ENCODE data around the gene COL11A2.

DNA sequence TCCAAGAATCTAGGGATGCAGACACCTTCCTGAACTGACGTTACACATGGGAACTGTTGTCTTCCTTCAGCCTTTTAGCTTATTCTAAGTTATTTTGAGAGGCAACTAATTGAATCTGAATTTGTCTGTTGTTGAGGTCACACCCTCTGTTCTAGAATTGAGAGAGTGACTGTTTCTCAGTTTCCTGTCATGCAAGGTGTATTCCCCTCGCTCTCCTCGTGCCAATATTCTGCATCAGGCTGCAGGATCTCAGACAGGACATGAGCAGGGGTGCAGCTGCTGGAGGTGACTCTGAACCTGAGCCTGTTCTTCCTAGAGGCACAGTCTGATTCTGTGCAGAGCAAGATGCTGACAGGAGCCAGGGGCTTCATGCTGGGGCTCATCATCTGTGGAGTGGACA, 63.9 kb downstream of the COL11A2 start:
- TF ChIP-seq, protein P1, sequence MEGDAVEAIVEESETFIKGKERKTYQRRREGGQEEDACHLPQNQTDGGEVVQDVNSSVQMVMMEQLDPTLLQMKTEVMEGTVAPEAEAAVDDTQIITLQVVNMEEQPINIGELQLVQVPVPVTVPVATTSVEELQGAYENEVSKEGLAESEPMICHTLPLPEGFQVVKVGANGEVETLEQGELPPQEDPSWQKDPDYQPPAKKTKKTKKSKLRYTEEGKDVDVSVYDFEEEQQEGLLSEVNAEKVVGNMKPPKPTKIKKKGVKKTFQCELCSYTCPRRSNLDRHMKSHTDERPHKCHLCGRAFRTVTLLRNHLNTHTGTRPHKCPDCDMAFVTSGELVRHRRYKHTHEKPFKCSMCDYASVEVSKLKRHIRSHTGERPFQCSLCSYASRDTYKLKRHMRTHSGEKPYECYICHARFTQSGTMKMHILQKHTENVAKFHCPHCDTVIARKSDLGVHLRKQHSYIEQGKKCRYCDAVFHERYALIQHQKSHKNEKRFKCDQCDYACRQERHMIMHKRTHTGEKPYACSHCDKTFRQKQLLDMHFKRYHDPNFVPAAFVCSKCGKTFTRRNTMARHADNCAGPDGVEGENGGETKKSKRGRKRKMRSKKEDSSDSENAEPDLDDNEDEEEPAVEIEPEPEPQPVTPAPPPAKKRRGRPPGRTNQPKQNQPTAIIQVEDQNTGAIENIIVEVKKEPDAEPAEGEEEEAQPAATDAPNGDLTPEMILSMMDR (IDR thresholded peaks at IDR 0.05), result no peak
- no peak for TF ChIP-seq POLR2A (IDR thresholded peaks at IDR 0.05)
